Activated CD8-positive, alpha-beta T cell treated with anti-CD3 and anti-CD28 coated beads, Interleukin-2, amount 10 ng/mL, durations not matched to agents 7 days and 5 days (primary cell): Measurements from ENCODE around the gene DNM2. TPM values are rescaled to one million over a fixed set of nuclear protein-coding genes. Genes with fewer than 3 reads are reported as not detected.

ENCODE experiments used
- ATAC-seq: fragments of 150-1000 bp; cut with Tn5 transposase; one replicate; pipeline ENCODE4 v1.10.0; 2021; ENCODE audit warnings: moderate library complexity
- CTCF ChIA-PET: fragments of 350-600 bp; sonication (Branson Sonifier 250); formaldehyde crosslinking; loops from one replicate; lab custom pipeline; 2021; ENCODE audit warnings: antibody characterized with exemption; lab: Charles Lee
- POLR2A ChIA-PET: fragments of 350-600 bp; sonication (Branson Sonifier 250); formaldehyde crosslinking; loops from one replicate; lab custom pipeline; 2021; ENCODE audit warnings: antibody characterized with exemption; lab: Charles Lee
- DNase-seq: peaks from one replicate; pipeline ENCODE4 v3.0.0-alpha.2; 2020
- H3K27ac Mint-ChIP-seq: one replicate; pipeline ENCODE4 v1.8.0; 2021; ENCODE audit warnings: mild to moderate bottlenecking, mixed read lengths
- H3K27me3 Mint-ChIP-seq: one replicate; pipeline ENCODE4 v1.8.0; 2021; ENCODE audit warnings: low read depth, mixed read lengths
- H3K36me3 Mint-ChIP-seq: one replicate; pipeline ENCODE4 v1.8.0; 2021; ENCODE audit warnings: low read depth, mixed read lengths
- H3K4me1 Mint-ChIP-seq: one replicate; pipeline ENCODE4 v1.8.0; 2021; ENCODE audit warnings: low read depth, mixed read lengths
- H3K4me3 Mint-ChIP-seq: one replicate; pipeline ENCODE4 v1.8.0; 2021; ENCODE audit warnings: mild to moderate bottlenecking, mixed read lengths
- H3K9me3 Mint-ChIP-seq: one replicate; pipeline ENCODE4 v1.8.0; 2022; ENCODE audit warnings: mixed read lengths; ENCODE audit not compliant: insufficient read depth
- total RNA-seq, 2 experiments: library from RNA; stranded (reverse); gene quantifications; one replicate each; pipeline ENCODE4 v1.2.3, GENCODE V29; 2021

The DNM2 gene
- total RNA-seq, 2 experiments from 2014 or later: 239 to 240 TPM

DNA sequence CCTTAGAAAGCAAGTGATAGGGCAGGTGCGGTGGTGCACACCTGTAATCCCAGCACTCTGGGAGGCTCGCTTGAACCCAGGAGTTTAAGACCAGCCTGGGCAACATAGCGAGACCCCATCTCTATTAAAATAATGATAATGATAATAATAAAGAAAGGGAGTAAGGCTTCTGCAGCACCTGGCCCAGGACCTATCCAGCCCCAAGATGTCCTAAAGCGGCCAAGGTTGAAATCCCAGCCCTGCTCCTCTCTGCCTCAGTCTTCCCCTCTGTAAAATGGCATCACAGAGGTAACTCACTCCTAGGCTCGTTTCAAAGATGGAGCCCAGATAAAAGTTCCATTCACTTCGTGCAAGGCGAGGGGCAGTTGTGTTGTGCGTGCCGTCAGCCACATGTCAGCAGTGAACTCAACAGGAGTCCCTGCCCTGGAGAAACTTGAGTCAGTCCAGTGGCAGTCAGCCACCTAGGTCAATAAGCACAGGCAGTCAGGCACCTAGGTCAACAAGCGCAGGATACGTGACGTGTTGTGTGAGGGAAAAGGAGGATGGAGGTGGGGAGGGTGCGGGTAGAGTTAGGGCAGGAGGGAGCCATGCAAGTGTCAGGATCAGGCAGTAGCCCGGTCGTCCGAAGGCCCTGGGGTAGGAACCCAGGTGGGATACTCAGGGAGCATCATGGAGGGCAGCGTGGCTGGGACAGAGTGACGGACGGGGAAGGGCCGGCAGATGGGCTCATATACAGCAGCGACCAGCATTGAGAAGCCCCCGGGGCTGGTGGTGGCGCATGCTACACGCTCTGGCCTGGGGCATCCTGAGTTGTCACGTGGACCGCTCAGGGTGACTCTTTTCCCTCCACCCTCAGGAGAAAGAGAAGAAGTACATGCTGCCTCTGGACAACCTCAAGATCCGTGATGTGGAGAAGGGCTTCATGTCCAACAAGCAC lies 101.5 kb downstream of the DNM2 start:
- H3K4me3 Mint-ChIP-seq: no peak overlapping the region
- ATAC-seq: no peak
- ChIA-PET POLR2A (no interaction called here), CTCF (interaction anchor here (3.1 kb wide), 1 partner anchor 102 kb away, joined by 25 read pairs; the partner anchor contains the start of gene DNM2)
- peaks cover 58% of the 10 kb centered on the region for H3K36me3 Mint-ChIP-seq
- no peak for DNase-seq
- peaks cover 11% of the 10 kb centered on the region for H3K9me3 Mint-ChIP-seq
- H3K27ac Mint-ChIP-seq: no peak overlapping the region
- no peaks in the 10 kb centered on the region for H3K27me3 Mint-ChIP-seq
- H3K4me1 Mint-ChIP-seq: peaks cover 33% of the 10 kb centered on the region

DNA sequence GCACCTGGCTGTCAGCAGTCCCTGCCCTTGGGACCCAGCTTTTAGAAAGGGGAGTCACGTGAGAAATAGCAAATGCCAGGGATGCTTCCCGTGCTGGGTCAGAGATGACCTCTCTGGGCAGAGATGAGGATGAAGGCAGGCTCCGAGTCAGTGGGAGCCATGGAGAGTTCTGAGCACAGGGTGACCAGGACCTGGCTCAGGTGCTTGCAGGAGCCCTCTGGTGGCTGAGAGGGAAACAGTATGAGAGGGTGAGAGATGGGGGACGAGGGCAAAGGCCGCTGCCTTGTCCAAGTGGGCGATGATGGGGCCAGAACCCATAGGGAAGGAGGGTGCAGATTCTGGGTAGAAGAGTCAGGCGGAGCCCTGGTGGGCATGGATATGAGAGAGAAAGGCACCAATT lies 102.3 kb downstream of the DNM2 start:
- no peak for ATAC-seq
- Mint-ChIP-seq H3K4me1 (peaks cover 29% of the 10 kb centered on the region), H3K27me3 (no peaks in the 10 kb centered on the region), H3K36me3 (peaks cover 59% of the 10 kb centered on the region), H3K27ac (peak overlapping the region; percentile 46), H3K4me3 (no peak overlapping the region), H3K9me3 (peaks cover 11% of the 10 kb centered on the region)
- CTCF ChIA-PET: interaction anchor here (1.2 to 3.1 kb wide), 3 partner anchors 44 to 106 kb away, joined by 3 to 25 read pairs (median 14); partner anchors contain the start of gene DNM2
- DNase-seq: no peak
- POLR2A ChIA-PET: interaction anchor here (0.7 to 2.1 kb wide), 2 partner anchors 16 to 42 kb away, joined by 3 to 9 read pairs; partner anchors contain the start of gene TMED1

DNA sequence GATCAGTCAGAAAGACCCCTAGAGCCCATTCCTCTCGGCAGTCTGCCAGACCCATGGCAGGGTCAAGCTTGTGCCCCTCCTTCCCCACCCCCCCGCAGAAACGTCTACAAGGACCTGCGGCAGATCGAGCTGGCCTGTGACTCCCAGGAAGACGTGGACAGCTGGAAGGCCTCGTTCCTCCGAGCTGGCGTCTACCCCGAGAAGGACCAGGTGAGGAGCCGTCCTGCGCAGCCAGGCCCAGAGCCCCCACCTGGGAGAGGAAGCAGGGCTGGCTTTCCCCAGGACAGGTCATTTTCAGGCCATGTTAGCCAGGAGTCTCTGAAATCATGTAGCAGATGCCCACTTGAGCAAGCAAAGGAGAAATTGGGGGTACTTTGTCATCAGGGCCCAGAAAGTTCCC lies 105.8 kb downstream of the DNM2 start:
- Mint-ChIP-seq H3K9me3 (peaks cover 11% of the 10 kb centered on the region), H3K4me1 (peaks cover 32% of the 10 kb centered on the region), H3K4me3 (no peak overlapping the region), H3K27me3 (no peaks in the 10 kb centered on the region), H3K36me3 (peaks cover 64% of the 10 kb centered on the region), H3K27ac (no peak overlapping the region)
- ATAC-seq: no peak
- ChIA-PET POLR2A (no interaction called here), CTCF (no interaction called here)
- DNase-seq: no peak

DNA sequence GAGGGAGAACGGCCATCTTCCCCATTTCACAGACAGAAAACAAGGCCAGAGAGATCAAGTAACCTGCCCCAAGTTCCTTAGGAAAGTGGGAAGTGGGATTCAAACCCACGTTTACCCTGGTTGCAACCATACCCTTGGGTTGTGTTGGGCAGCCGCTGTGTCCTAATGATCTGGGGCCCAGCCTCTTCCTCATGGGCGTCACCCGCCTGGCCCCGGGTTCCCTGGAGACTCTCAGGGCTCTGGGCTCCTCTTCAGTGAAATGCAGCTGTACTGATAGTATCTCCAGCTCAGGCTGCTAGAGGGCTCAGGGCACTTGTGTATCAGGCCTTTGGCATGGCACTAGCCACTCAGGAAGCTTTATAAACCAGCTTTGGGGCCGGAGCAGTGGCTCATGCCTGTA lies 108.4 kb downstream of the DNM2 start:
- POLR2A ChIA-PET: no interaction called here
- ATAC-seq (no peak), DNase-seq (no peak)
- no peak overlapping the region for H3K4me3 Mint-ChIP-seq
- peaks cover 12% of the 10 kb centered on the region for H3K4me1 Mint-ChIP-seq
- H3K9me3 Mint-ChIP-seq: peaks cover under 1% of the 10 kb centered on the region
- H3K27me3 Mint-ChIP-seq: no peaks in the 10 kb centered on the region
- H3K27ac Mint-ChIP-seq: no peak overlapping the region
- CTCF ChIA-PET: interaction anchor here (1.3 kb wide), 1 partner anchor 10 kb away, joined by 4 read pairs; the partner anchor contains the start of gene TMED1
- H3K36me3 Mint-ChIP-seq: peaks cover 43% of the 10 kb centered on the region

DNA sequence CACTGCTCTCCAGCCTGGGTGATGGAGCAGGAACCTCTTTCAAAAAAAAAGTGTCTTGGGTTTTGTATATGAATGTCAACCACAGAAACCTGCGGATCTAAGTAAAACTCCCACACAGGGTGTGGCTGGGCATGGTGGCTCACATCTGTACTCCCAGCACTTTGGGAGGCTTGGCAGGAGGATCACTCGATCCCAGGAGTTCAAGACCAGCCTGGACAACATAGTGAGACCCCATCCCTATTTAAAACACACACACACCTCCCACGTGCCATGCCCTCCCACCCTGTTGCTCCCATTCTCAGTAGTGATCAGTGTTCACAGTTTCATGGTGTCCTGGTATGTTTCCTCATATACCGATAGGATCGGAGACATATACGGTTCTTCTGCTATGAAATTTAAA lies 109.0 kb downstream of the DNM2 start:
- ChIA-PET CTCF (interaction anchor here (3.1 kb wide), 1 partner anchor 110 kb away, joined by 15 read pairs; the partner anchor contains the start of gene DNM2), POLR2A (no interaction called here)
- Mint-ChIP-seq H3K4me1 (peaks cover 6% of the 10 kb centered on the region), H3K27ac (no peak overlapping the region), H3K4me3 (no peak overlapping the region), H3K9me3 (no peaks in the 10 kb centered on the region), H3K36me3 (peaks cover 38% of the 10 kb centered on the region), H3K27me3 (no peaks in the 10 kb centered on the region)
- DNase-seq (no peak), ATAC-seq (no peak)

DNA sequence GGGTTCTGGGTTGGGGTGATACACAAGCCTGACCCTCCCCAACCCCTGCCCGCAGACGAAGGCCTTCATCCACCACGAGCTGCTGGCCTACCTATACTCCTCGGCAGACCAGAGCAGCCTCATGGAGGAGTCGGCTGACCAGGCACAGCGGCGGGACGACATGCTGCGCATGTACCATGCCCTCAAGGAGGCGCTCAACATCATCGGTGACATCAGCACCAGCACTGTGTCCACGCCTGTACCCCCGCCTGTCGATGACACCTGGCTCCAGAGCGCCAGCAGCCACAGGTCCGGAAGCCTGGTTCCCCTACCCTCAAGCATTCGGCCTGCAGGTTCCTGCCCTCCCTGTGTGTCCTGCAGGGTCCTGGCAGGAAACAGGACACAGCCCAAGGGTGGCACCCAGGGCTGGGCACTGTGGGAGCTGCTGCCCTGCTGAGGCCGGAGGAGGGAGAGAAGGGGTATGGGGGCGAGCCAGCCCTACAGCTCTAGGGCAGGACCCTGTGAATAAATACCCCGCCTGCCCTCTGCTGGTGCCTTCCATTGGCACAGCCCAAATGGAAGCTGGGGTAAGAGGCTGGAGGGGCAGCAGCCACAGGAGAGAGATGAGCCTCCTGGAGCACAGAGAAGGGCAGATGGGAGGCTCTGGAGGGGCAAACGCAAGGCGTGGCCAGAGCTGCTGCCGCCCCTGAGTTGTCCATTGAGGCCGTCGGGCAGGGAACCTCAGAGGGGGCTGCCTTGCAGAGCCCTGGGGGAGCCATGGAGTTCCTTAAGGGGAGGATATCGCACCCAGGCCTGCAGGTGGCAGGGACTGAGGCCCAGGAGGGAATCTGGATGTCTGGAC lies 111.3 kb downstream of the DNM2 start:
- Mint-ChIP-seq H3K4me3 (no peak overlapping the region), H3K27me3 (no peaks in the 10 kb centered on the region), H3K36me3 (peaks cover 38% of the 10 kb centered on the region), H3K4me1 (peaks cover 2% of the 10 kb centered on the region), H3K27ac (no peak overlapping the region), H3K9me3 (no peaks in the 10 kb centered on the region)
- ChIA-PET CTCF (interaction anchor here (1.1 to 3.1 kb wide), 2 partner anchors 35 to 112 kb away, joined by 5 to 15 read pairs; partner anchors contain the start of gene DNM2), POLR2A (no interaction called here)
- DNase-seq: no peak
- ATAC-seq: peak; percentile 40

DNA sequence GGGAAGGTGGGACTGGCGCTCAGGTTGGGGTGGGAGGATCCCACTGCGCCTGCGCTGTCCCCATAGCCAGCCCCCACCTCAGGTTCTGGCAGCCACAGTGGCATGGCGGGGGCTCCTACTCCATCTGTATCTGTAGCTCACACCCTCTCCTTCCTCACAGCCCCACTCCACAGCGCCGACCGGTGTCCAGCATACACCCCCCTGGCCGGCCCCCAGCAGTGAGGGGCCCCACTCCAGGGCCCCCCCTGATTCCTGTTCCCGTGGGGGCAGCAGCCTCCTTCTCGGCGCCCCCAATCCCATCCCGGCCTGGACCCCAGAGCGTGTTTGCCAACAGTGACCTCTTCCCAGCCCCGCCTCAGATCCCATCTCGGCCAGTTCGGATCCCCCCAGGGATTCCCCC lies 112.1 kb downstream of the DNM2 start:
- ChIA-PET POLR2A (no interaction called here), CTCF (interaction anchor here (3.1 kb wide), 1 partner anchor 113 kb away, joined by 15 read pairs; the partner anchor contains the start of gene DNM2)
- Mint-ChIP-seq H3K4me3 (no peak overlapping the region), H3K27ac (peak overlapping the region; percentile 34), H3K27me3 (no peaks in the 10 kb centered on the region), H3K36me3 (peaks cover 33% of the 10 kb centered on the region), H3K9me3 (no peaks in the 10 kb centered on the region), H3K4me1 (peaks cover 2% of the 10 kb centered on the region)
- DNase-seq (no peak), ATAC-seq (no peak)

DNA sequence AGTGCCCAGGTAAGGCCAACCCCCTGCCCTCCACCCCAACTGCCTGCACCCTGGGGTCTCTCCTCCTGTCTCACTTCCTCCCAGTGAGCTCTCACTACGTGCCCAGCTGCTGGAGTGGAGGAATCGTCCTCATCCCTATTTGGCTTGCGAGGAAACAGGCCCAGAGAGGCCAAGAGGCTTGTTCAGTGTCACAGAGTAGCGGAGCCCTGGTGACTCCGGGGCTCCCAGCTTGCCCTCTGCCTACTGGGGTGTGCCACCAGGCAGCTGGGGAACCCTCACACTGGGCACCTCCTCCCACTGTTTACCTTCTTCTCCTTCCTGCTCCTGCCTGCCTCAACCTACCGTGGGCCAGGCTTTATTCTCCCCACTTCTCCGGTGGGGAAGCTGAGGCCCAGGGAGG lies 112.5 kb downstream of the DNM2 start:
- Mint-ChIP-seq H3K36me3 (peaks cover 31% of the 10 kb centered on the region), H3K27ac (no peak overlapping the region), H3K27me3 (no peaks in the 10 kb centered on the region), H3K4me3 (no peak overlapping the region), H3K4me1 (peaks cover 6% of the 10 kb centered on the region), H3K9me3 (no peaks in the 10 kb centered on the region)
- POLR2A ChIA-PET: interaction anchor here (1.1 kb wide), 1 partner anchor 9 kb away, joined by 3 read pairs; no protein-coding TSS in a partner anchor
- no peak for DNase-seq
- CTCF ChIA-PET: interaction anchor here (1.1 kb wide), 1 partner anchor 34 kb away, joined by 4 read pairs; no protein-coding TSS in a partner anchor
- no peak for ATAC-seq

DNA sequence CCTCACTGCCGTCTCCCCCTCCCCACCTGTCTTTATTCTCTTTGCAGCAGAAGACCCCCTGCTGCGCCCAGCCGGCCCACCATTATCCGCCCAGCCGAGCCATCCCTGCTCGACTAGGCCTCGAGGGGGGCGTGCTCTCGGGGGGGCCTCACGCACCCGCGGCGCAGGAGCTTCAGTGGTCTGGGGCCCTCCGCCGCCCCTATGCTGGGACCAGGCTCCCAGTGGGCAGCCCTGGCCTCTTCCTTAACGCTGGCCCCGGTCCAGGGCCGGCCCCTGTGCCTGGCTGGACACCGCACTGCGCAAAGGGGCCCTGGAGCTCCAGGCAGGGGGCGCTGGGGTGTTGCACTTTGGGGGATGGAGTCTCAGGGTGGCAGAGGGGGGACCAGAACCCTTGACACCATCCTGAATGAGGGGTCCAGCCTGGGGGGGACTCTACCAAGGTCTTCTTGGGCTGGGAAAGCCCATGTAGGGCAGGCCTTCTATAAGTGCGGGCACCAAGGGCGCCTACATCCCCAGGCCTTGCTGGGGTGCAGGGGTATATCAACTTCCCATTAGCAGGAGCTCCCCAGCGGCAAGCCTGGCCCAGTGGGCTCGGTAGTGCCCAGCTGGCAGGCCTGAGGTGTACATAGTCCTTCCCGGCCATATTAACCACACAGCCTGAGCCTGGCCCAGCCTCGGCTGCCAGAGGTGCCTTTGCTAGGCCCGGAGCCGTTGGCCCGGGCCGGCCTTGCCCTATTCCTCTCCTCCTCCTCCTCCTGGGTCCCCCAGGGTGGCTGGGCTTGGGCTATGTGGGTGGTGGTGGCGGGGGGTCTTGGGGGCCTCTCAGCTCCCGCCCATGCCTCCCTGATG lies 113.3 kb downstream of the DNM2 start:
- Mint-ChIP-seq H3K27me3 (no peaks in the 10 kb centered on the region), H3K27ac (no peak overlapping the region), H3K4me1 (peaks cover 7% of the 10 kb centered on the region), H3K9me3 (no peaks in the 10 kb centered on the region), H3K4me3 (no peak overlapping the region), H3K36me3 (peaks cover 25% of the 10 kb centered on the region)
- ChIA-PET POLR2A (interaction anchor here (1.1 kb wide), 1 partner anchor 10 kb away, joined by 3 read pairs; no protein-coding TSS in a partner anchor), CTCF (interaction anchor here (1.1 kb wide), 1 partner anchor 33 kb away, joined by 4 read pairs; no protein-coding TSS in a partner anchor)
- no peak for DNase-seq
- ATAC-seq: no peak

DNA sequence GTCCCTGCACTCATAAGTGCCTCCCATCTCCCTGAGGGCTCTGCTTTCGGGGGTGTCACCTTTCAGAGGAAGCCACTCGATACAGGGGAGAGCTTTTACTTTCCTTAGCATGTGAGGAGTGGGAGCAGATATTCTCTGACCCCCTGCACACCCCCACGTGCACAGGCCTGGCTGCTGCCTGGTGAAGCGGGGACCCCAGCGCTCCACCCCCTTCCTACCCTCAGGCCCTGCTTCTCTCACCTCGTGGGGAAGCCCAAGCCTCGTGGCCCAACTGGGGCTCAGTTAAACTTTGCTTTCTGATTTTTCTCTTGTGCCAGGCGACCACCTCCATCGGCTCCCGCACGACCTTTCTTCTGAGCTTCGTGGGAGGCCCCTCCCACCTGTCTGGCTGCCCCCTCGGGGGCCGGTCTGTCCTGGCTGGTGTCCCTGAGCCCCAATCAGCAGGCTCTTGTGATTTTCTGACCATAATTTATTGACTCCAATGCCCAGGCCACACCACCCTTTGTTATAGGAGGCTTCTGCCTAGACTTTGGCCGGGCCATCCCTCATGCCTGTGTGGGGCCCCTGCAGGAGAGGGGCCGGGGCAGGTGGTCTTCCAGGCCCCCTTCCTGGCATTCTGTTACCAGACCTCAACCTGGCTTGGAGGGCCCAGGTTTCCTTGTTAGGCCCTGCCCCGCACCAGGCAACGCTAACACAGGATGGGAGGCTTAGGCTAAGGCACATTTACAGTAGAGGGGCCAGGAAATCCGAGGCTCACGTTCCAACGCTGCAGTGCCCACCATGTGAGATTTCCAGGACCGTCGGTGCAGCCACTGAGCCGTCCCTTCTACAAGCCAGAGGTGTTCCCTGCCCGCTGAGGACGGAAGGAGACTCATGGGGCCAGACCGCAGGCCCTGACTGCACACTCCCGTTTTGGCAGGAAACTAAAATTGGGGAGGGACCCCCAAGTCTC lies 114.4 kb downstream of the DNM2 start:
- Mint-ChIP-seq H3K9me3 (peaks cover 9% of the 10 kb centered on the region), H3K4me1 (peaks cover 17% of the 10 kb centered on the region), H3K27me3 (no peaks in the 10 kb centered on the region), H3K27ac (peak overlapping the region; percentile 49), H3K36me3 (peaks cover 23% of the 10 kb centered on the region), H3K4me3 (no peak overlapping the region)
- DNase-seq (no peak), ATAC-seq (no peak)
- ChIA-PET CTCF (no interaction called here), POLR2A (no interaction called here)
